ENCODE data around the gene PRKG1. TPM values are rescaled to one million over a fixed set of nuclear protein-coding genes. Genes with fewer than 3 reads are reported as not detected.

Gene PRKG1
- total and polyA plus RNA-seq, 7 donors = 4.5 to 49.0 (median 31.7) TPM

GRCh38 chr10:52129410-52130178, 1055.3 kb downstream of the PRKG1 start:
- ATAC-seq (peak; percentile 56 to 81 (median 78)), DNase-seq (no peak)
- Histone ChIP-seq H3K4me3 (peak overlapping the region; percentile 58), H3K4me1 (peaks cover 9% of the 10 kb centered on the region), H3K36me3 (ENCODE audit: insufficient read depth in 1 of 2, low read depth in 1 of 2) (peaks cover 0 to 10% of the 10 kb centered on the region in 2 donors), H3K9me3 (no peaks in the 10 kb centered on the region), H3K27me3 (ENCODE audit: insufficient read depth in 3 of 3, low read length in 2 of 3) (no peaks in the 10 kb centered on the region), H3K27ac (peak overlapping the region; percentile 85)
- no peak for TF ChIP-seq CTCF (IDR thresholded peaks at IDR 0.05)
- WGBS, 3 donors = 51 to 61% (median 54%) methylated on average over 3 of the region's 3 CpGs
- intact Hi-C loops (cut with DNase I) = no loop called here

- intact Hi-C loops (cut with DNase I) = no loop called here
- WGBS, 3 donors = 73 to 85% (median 78%) methylated on average over 2 of the region's 2 CpGs
Observed at GRCh38 chr10:52135101-52135500, 1060.8 kb downstream of the PRKG1 start.

GRCh38 chr10:52136921-52137320, 1062.6 kb downstream of the PRKG1 start:
- Histone ChIP-seq H3K27me3 (ENCODE audit: insufficient read depth in 3 of 3, low read length in 2 of 3) (no peaks in the 10 kb centered on the region), H3K9me3 (no peaks in the 10 kb centered on the region), H3K27ac (no peak overlapping the region), H3K4me1 (no peaks in the 10 kb centered on the region), H3K4me3 (no peak overlapping the region), H3K36me3 (ENCODE audit: insufficient read depth in 1 of 2, low read depth in 1 of 2) (peaks cover 0 to 19% of the 10 kb centered on the region in 2 donors)
- TF ChIP-seq CTCF (IDR thresholded peaks at IDR 0.05) = no peak
- intact Hi-C loops (cut with DNase I) = no loop called here
- no peak for ATAC-seq
- 63 to 83% (median 75%) methylated on average over 2 of the region's 2 CpGs for WGBS, 3 donors
- no peak for DNase-seq

More at GRCh38 chr10:52135101-52135500, 1060.8 kb downstream of the PRKG1 start:
- ATAC-seq = no peak
- H3K27me3 ChIP-seq (ENCODE audit: insufficient read depth in 3 of 3, low read length in 2 of 3) = no peaks in the 10 kb centered on the region
- H3K4me3 ChIP-seq = no peak overlapping the region
- peaks cover 0 to 19% of the 10 kb centered on the region in 2 donors for H3K36me3 ChIP-seq (ENCODE audit: insufficient read depth in 1 of 2, low read depth in 1 of 2)
- TF ChIP-seq CTCF (IDR thresholded peaks at IDR 0.05) = no peak
- H3K27ac ChIP-seq = no peak overlapping the region
- no peaks in the 10 kb centered on the region for H3K9me3 ChIP-seq
- H3K4me1 ChIP-seq = no peaks in the 10 kb centered on the region
- no peak for DNase-seq

- Histone ChIP-seq H3K4me1 (peaks cover 3% of the 10 kb centered on the region), H3K36me3 (ENCODE audit: insufficient read depth in 1 of 2, low read depth in 1 of 2) (peaks cover 0 to 7% of the 10 kb centered on the region in 2 donors), H3K27me3 (ENCODE audit: insufficient read depth in 3 of 3, low read length in 2 of 3) (no peaks in the 10 kb centered on the region), H3K9me3 (no peaks in the 10 kb centered on the region), H3K4me3 (no peak overlapping the region), H3K27ac (no peak overlapping the region)
- intact Hi-C loops (cut with DNase I) = no loop called here
- DNase-seq (no peak), ATAC-seq (peak in 3 of 4 donors; percentile 21 to 84 (median 68))
- TF ChIP-seq CTCF (IDR thresholded peaks at IDR 0.05) = no peak
- 26 to 58% (median 43%) methylated on average over 1 of the region's 1 CpG for WGBS, 3 donors
Observed at GRCh38 chr10:52143338-52143737, 1069.1 kb downstream of the PRKG1 start.
